Nephron progenitor cell (in vitro differentiated cells): ENCODE data around the gene PLA2G6.
A peak's percentile ranks its signal among the peaks of the same experiment; 100 is the strongest.

Experiments used
- DNase-seq: peaks from one replicate; pipeline ENCODE4 v3.0.0; 2021
- H3K27ac Mint-ChIP-seq: 2 replicates; pipeline ENCODE4 v1.8.0; 2021; ENCODE audit warnings: mild to moderate bottlenecking, moderate library complexity, mixed read lengths
- H3K27me3 Mint-ChIP-seq: 2 replicates; pipeline ENCODE4 v1.8.0; 2021; ENCODE audit warnings: mild to moderate bottlenecking, low read depth, mixed read lengths; ENCODE audit not compliant: poor library complexity
- H3K36me3 Mint-ChIP-seq: 2 replicates; pipeline ENCODE4 v1.8.0; 2021; ENCODE audit warnings: low read depth, mixed read lengths
- H3K4me1 Mint-ChIP-seq: 2 replicates; pipeline ENCODE4 v1.8.0; 2021; ENCODE audit warnings: mixed read lengths
- H3K4me3 Mint-ChIP-seq: 2 replicates; pipeline ENCODE4 v1.8.0; 2021; ENCODE audit warnings: mild to moderate bottlenecking, moderate library complexity, mixed read lengths
- H3K9me3 Mint-ChIP-seq: 2 replicates; pipeline ENCODE4 v1.8.0; 2021; ENCODE audit warnings: mild to moderate bottlenecking, moderate library complexity, mixed read lengths
- CTCF ChIP-seq: fragments of 200-600 bp; sonication (generic); IDR thresholded peaks from 2 replicates; pipeline ENCODE4 v1.5.0; 2021; ENCODE audit warnings: antibody characterized with exemption

The PLA2G6 gene

GRCh38 chr22:38082986-38083710 lies 98.5 kb downstream of the PLA2G6 start:
- H3K4me3 Mint-ChIP-seq = no peak overlapping the region
- peaks cover 16% of the 10 kb centered on the region for H3K4me1 Mint-ChIP-seq
- DNase-seq = no peak
- H3K36me3 Mint-ChIP-seq = no peaks in the 10 kb centered on the region
- TF ChIP-seq CTCF = no peak
- peaks cover 33% of the 10 kb centered on the region for H3K27me3 Mint-ChIP-seq
- H3K27ac Mint-ChIP-seq = no peak overlapping the region
- no peaks in the 10 kb centered on the region for H3K9me3 Mint-ChIP-seq

- no peak for DNase-seq
- peaks cover 28% of the 10 kb centered on the region for H3K27me3 Mint-ChIP-seq
- no peaks in the 10 kb centered on the region for H3K9me3 Mint-ChIP-seq
- no peak overlapping the region for H3K27ac Mint-ChIP-seq
- no peak overlapping the region for H3K4me3 Mint-ChIP-seq
- no peaks in the 10 kb centered on the region for H3K36me3 Mint-ChIP-seq
- H3K4me1 Mint-ChIP-seq = peaks cover 14% of the 10 kb centered on the region
- no peak for TF ChIP-seq CTCF
Measured at GRCh38 chr22:38081941-38082828, 99.4 kb downstream of the PLA2G6 start.

GRCh38 chr22:38081636-38081940 lies 100.0 kb downstream of the PLA2G6 start:
- no peaks in the 10 kb centered on the region for H3K36me3 Mint-ChIP-seq
- DNase-seq = no peak
- no peak overlapping the region for H3K27ac Mint-ChIP-seq
- no peaks in the 10 kb centered on the region for H3K9me3 Mint-ChIP-seq
- peaks cover 28% of the 10 kb centered on the region for H3K27me3 Mint-ChIP-seq
- peaks cover 17% of the 10 kb centered on the region for H3K4me1 Mint-ChIP-seq
- TF ChIP-seq CTCF = no peak
- no peak overlapping the region for H3K4me3 Mint-ChIP-seq

- H3K4me3 Mint-ChIP-seq = no peak overlapping the region
- H3K27ac Mint-ChIP-seq = no peak overlapping the region
- H3K9me3 Mint-ChIP-seq = no peaks in the 10 kb centered on the region
- H3K36me3 Mint-ChIP-seq = no peaks in the 10 kb centered on the region
- peaks cover 21% of the 10 kb centered on the region for H3K4me1 Mint-ChIP-seq
- TF ChIP-seq CTCF = no peak
- peak; percentile 52 for DNase-seq
- peaks cover 28% of the 10 kb centered on the region for H3K27me3 Mint-ChIP-seq
Measured at GRCh38 chr22:38080850-38081635, 100.6 kb downstream of the PLA2G6 start.

GRCh38 chr22:38080474-38080849 lies 101.2 kb downstream of the PLA2G6 start:
- DNase-seq = no peak
- Mint-ChIP-seq H3K4me3 (no peak overlapping the region), H3K36me3 (no peaks in the 10 kb centered on the region), H3K27ac (no peak overlapping the region), H3K4me1 (peaks cover 27% of the 10 kb centered on the region), H3K27me3 (peaks cover 28% of the 10 kb centered on the region), H3K9me3 (no peaks in the 10 kb centered on the region)
- TF ChIP-seq CTCF = no peak
